ENCODE results near the gene NCR3LG1.

Gene NCR3LG1

DNA sequence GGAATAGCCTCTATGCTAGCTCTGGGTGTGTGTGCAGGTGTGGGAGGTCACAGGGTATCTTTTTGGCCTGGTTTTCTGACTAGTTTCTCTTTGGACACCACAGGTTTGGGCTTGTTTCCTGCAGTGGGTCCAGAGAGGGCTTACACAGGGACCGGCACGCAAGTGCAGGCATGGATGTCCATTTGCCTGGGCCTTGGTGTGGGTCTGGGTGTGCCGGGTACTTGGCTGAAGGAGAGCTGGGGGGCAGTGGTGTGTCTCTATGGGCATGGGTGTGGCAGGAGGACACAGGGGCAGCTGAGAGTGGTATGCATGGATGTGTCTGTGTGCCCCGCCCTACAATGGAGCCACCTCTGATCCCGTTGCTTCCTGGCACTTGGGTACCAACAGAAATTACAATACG lies 44.4 kb downstream of the NCR3LG1 start:
- no peak for DNase-seq (ENCODE audit: extremely low spot score)
- TF ChIP-seq CTCF (IDR thresholded peaks at IDR 0.05; ENCODE audit: control extremely low read depth, extremely low read depth, low read depth, missing control alignments): no peak
- CTCF ChIA-PET: interaction anchor here (8.4 kb wide), 1 partner anchor 13 kb away, joined by 51 read pairs; no protein-coding TSS in a partner anchor
- POLR2A ChIA-PET: no interaction called here

- no peak for TF ChIP-seq CTCF (IDR thresholded peaks at IDR 0.05; ENCODE audit: control extremely low read depth, extremely low read depth, low read depth, missing control alignments)
- DNase-seq (ENCODE audit: extremely low spot score): no peak
- CTCF ChIA-PET: interaction anchor here (8.4 kb wide), 1 partner anchor 13 kb away, joined by 51 read pairs; no protein-coding TSS in a partner anchor
- POLR2A ChIA-PET: no interaction called here
Measured at GRCh38 chr11:17396598-17397310, 45.2 kb downstream of the NCR3LG1 start.

DNA sequence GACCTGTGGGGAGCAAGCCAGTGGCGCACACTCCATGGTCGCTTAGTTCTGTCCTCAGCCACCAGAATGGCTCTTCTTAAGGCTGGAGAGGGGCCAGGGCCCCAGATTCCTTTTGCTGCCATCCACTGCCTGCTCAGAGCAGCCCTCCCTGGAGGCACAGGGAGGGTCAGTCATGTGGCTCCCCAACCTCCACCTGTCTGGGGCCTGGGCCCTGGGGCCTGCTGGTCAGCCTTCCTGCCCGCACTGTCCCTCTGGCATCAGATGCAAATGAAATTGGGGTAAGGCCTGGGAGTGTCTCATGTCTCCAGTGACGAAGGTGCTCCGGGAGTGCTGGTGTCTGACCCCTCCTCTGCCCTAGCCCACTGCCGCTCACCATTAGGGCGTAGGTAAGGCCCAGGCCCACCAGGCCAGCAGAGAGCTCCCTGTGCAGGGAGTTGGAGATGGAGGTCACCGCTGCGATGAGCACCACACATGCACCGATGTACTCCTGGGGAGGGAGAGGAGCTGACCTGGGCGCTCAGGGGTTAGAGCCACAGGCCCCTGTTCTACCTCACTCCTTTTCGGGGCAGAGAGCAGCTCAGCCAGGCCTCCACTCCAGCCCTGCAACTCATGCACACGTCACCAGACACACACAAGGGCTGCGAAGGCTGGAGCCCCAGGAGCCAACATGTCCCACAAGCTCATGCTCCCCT lies 45.9 kb downstream of the NCR3LG1 start:
- TF ChIP-seq CTCF (IDR thresholded peaks at IDR 0.05; ENCODE audit: control extremely low read depth, extremely low read depth, low read depth, missing control alignments): no peak
- ChIA-PET POLR2A (interaction anchor here (0.6 kb wide), 1 partner anchor 156 kb away, joined by 4 read pairs; no protein-coding TSS in a partner anchor), CTCF (interaction anchor here (1.3 to 8.4 kb wide), 3 partner anchors 9 to 612 kb away, joined by 3 to 51 read pairs (median 7); partner anchors contain the start of gene KCNJ11)
- DNase-seq (ENCODE audit: extremely low spot score): no peak

DNA sequence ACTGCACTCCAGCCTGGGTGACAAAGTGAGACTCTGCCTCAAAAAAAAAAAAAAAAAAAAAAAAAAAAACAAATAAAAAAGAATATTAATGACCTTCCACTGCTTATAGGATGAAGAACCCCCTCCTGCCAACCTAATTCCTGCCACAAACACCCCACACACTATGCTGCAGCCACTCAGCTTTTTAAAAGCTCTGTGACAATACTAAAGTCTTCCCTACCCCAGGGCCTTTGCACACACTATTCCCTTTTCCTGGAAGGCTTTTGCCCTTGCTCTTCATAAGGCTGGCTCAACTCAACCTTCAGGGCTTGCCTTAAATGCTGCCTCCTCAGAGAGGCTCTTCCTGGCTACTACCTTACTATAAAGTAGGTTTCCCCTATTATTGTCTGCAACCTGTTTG lies 47.6 kb downstream of the NCR3LG1 start:
- no peak for DNase-seq (ENCODE audit: extremely low spot score)
- POLR2A ChIA-PET: no interaction called here
- no peak for TF ChIP-seq CTCF (IDR thresholded peaks at IDR 0.05; ENCODE audit: control extremely low read depth, extremely low read depth, low read depth, missing control alignments)
- CTCF ChIA-PET: interaction anchor here (0.8 to 8.4 kb wide), 3 partner anchors 9 to 16 kb away, joined by 3 to 51 read pairs (median 7); partner anchors contain the start of gene KCNJ11

GRCh38 chr11:17400048-17400775 lies 48.6 kb downstream of the NCR3LG1 start:
- POLR2A ChIA-PET: no interaction called here
- DNase-seq (ENCODE audit: extremely low spot score): no peak
- TF ChIP-seq CTCF (IDR thresholded peaks at IDR 0.05; ENCODE audit: control extremely low read depth, extremely low read depth, low read depth, missing control alignments): no peak
- CTCF ChIA-PET: interaction anchor here (1.0 to 8.4 kb wide), 4 partner anchors 12 to 128 kb away, joined by 3 to 51 read pairs (median 6); partner anchors contain the start of gene KCNJ11

- POLR2A ChIA-PET: no interaction called here
- no peak for TF ChIP-seq CTCF (IDR thresholded peaks at IDR 0.05; ENCODE audit: control extremely low read depth, extremely low read depth, low read depth, missing control alignments)
- CTCF ChIA-PET: interaction anchor here (1.9 to 8.4 kb wide), 3 partner anchors 13 to 103 kb away, joined by 5 to 51 read pairs (median 7); partner anchors contain the start of gene KCNJ11
- DNase-seq (ENCODE audit: extremely low spot score): no peak
Measured at GRCh38 chr11:17401316-17401715, 49.7 kb downstream of the NCR3LG1 start.

All from GM10248 (cell line).